Non-pigmented ciliary epithelial cell (primary cell): ENCODE results near the gene UQCRFS1.
"Not testable (repeated sequence)": the region's sequence is repeated elsewhere in the genome, so short reads cannot be mapped to it uniquely, and the experiment has no call there.

ENCODE experiments used
- DNase-seq: peaks from one replicate; pipeline ENCODE4 v3.0.0-alpha.2; 2010; ENCODE audit warnings: low read depth

Gene UQCRFS1

DNA sequence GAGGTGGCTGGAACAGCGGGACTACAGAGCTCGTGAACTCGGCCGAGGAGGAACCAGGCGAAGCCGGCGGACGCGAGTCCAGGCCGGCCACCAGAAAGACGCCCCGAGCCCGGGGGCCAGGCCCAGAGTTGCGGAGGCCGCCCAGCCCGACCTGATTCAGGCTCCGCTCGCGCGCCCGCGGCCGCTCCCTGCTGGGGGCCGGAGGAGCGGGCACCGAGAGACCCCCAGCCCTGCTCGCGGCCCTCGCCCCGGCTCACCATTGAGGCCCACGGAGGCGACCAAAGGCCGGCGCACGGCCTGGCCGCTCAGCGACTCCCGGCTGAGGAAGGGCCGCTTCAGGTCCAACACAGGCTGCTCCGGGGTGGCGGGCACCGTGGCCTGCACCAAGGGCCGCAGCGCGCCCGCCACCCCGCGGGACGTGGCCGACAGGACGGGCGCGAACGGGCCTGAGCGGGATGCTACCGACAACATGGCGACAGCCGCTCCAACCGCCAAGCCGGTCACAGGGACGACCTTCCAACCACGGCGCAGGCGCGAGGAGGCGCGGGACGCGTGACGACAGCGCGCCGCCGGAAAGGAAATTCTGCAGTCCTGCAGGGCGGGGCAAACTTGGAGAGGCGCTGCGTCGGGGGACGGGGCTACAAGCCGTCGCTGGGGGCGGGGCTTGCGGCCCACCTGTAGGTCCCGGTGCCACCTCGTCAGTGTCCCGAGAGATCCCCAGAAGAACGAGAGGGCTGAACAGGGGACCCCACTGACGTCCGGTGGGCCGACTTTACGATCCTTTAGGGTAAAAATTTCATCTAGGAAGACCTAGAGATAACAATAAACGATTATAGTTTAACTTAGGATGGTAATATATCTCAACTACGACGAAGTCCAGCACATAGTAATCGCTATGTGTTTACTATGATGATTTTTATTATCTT, at the start of gene UQCRFS1:
Gene UQCRFS1, minus strand, starts transcription at position 504 of the 926 bp plus-strand sequence. Its CDS starts 33 bp downstream, at position 471.
- DNase-seq, result peak; percentile 45

DNA sequence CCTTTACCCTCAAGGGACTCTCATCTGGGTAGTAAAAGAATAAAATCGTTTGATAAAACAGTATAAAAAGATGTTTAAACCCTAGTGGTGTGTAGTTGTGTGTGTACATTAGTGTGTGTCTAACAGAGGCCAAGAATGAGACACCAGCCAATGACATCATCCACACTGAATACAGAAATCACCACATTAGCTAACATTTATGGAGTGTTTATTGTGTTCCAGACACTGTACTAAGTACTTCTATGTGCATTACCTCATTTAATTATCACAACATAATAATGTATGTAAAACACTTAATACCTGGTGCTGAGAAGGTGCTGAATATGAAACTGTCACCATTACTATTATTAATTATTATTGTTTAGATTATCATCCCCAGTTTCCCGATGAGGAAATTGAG, 49.1 kb upstream of the UQCRFS1 start:
- no peak for DNase-seq

DNA sequence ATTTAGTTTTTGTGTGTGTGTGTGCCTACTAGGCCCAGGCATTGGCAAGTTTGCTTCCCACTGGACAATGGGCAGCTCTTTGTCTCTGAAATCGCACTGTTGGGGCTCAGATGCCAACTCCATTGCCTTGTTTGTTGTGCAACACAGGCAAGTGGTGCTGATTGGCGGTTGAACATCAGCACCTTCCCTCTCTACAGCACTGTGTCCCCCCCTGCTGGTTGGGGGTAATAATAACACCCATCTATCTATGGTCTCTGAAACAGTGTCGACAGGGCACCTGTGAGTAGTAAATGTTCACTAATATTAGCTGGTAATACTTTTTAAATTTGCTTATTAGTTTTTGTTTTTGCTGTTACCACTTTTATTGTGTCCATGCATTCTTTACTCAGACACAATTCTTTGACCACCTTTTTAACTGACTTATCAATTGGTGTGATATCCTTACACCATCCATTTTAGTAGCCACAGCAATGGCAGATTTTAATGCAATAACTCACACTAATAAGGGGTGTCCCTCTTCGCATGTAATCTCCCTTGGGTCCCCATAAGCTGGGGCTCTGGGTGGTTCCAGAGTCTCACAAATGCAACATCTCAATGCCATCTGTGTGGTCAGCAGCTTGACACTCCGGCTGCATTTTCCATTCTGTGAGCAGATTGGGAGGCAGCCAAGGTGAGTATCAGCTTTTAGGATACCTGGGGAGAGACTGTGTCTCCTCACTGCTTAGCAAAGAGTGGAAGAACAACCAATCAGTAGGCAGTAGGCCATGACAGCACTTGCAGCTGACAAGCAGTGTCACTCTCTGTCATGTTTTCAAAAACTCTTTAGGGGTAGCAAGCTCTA, 47.7 kb upstream of the UQCRFS1 start:
- no peak for DNase-seq

DNA sequence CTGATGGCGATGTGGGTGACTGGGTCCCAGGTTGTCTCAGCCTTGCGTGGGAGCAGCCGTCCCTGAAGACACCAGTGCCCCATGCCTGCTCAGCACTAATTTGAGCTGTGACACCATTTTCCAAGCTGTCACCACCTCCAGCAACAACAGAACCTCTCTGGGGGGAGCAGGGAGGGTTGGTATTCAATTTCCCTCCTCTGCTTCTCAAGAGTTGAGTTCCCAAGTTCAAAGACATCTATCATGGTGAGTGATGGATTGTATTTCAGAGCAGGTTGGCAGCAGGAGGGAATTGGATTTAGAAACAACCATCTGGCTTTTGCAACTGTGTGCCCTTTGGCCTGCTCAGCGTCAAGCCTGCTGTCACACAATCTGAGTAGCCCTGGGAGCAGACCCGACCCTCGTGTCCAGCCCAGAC, 46.9 kb upstream of the UQCRFS1 start:
- DNase-seq, result no peak

GRCh38 chr19:29259153-29259552, 46.2 kb upstream of the UQCRFS1 start:
- no peak for DNase-seq

DNA sequence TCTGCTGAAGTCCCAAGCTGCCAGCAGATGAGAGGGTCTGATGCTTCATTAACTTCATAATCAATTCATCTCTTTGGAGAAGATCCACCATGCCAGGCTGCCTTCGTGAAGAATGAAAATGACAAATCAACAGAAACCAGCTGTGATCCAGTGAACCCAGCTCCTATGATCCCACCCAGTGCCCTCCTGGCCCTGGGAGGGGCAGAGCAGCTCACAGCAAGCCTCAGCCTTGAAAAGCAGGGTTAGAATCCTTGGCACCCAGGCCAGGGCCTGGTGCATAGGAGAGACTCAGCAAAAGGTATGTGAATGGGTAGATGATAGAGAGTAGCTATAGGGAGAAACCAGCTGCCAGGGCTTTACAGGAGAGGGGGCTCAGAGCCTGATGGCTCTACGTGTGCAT, 43.6 kb upstream of the UQCRFS1 start:
- DNase-seq, result no peak

DNA sequence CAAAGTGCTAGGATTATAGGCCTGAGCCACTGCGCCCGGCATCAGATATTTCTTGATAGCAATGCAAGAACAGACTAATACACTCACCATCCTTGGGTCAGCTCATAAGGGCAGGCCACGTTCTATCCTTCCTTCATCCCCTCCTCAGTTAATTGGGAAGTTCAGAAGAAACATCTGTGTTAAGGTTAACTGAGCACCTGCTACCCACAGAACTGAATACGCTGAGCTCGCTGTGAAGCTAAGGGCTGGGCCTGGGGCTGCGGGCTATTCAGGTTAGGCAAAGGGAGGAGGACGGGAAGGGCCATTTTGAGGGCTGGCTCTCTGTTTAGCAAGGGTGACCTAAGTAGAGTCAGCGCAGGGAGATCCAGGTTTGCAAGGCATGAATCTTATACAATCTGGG, 43.0 kb upstream of the UQCRFS1 start:
- no peak for DNase-seq

GRCh38 chr19:29255006-29255405, 42.1 kb upstream of the UQCRFS1 start:
- no peak for DNase-seq

DNA sequence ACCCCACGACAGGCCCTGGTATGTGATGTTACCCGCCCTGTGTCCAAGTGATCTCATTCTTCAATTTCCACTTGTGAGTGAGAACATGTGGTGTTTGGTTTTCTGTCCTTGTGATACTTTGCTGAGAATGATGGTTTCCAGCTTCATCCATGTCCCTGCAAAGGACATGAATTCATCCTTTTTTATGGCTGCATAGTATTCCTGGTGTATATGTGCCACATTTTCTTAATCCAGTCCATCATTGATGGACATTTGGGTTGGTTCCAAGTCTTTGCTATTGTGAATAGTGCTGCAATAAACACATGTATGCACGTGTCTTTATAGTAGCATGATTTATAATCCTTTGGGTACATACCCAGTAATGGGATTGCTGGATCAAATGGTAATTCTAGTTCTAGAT, 36.8 kb upstream of the UQCRFS1 start:
- not testable (repeated sequence) for DNase-seq

DNA sequence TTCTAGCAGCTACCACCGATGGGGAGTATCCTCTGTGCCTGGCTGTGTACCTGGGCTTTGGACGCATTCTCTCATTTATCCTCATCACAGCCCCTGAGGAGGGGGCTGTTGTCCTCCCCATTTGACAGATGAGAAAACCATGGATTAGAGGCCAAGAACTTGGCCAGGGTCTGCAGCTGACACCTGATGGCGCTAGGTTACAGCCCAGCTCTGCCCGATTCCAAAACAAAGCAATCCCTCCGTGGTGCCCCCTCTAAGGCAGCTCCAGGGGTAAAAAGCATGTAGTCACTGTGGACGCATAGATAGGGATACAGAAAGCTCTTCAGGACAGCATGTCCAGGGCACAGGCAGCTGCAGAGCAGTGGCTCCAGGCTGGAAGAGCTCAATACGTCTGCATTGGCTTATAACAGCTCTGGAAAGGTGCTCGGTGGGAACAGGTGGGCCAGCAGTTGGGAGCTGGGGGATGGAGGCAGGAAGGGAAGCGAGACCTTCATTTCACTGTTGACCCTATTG, 35.4 kb upstream of the UQCRFS1 start:
- no peak for DNase-seq

DNA sequence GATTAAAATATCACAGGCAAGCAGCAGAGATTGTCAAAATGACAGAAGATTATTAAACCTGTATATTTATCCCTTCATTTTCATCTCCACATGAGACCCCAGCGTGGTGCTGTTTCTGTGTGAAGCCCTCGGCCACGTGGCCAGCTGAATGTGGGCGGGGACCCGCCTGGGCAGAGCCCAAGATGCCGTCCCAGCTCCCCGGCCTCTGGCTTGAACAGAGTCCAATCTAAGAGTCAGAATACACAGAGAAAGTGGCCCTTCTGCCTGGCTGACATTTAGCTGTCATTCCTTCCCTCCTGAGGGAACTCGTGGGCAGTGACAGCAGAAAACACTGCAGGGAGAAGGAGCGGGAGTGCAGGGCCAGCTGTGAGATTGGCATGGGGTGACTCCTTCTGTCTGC, 34.9 kb upstream of the UQCRFS1 start:
- DNase-seq, result no peak

DNA sequence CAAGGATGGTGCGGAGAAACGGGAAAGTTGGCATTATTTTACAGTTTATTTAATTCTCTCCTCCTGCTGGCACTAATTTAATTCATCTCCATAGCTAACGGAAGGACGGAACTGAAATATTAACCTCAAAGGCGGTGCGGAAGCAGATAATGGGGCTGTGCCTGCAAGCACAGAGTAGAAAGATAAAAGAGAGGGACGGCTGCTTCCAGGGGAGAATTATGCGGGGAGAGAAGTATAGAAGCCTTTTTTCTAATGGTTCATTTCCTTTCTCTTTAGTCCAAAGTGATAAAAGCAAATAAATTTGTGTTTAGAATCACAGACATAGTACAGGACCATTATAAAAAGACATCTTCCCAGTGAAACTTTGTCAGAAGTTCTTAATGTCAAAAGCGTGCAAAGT, 34.5 kb upstream of the UQCRFS1 start:
- DNase-seq, result no peak

DNA sequence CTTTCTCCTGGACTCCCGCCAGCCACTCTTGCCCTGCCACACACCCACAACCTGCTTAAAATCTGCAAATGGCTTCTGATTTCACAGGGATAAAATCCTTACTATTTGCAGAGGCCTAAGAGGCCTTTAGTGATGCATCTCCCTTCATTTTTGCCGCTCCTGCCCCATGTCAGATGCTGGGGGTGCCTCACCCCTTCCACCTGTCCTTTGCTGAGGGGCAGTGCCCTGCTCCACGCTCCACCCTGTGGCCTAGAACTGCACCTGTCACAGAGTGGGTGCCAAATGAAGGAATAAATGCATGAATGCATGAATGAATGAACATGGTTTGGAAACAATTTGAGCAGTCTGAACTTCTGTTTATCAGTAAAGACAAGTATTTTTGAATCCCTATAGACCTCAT, 34.1 kb upstream of the UQCRFS1 start:
- DNase-seq, result no peak

- no peak for DNase-seq
Measured at GRCh38 chr19:29245215-29245614, 32.3 kb upstream of the UQCRFS1 start.

DNA sequence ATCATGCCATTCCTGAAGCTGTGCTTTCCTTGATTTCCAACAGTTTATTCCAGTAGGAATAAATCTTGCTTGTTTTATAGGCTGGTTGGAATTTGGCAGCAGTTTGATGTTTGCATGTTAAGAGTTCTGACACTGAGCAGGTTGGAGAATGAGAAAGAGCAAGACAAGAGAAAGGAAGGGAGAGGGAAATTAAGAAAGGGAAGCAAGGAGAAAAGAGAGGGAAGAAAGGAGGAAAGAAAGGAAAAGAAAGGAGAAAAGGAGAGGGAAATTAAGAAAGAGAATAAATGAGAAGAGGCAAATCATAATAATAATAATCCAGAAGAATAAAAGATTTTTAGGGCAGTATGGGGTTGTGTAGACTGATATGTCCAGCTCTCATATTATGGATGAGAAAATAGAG, 28.4 kb upstream of the UQCRFS1 start:
- no peak for DNase-seq

DNA sequence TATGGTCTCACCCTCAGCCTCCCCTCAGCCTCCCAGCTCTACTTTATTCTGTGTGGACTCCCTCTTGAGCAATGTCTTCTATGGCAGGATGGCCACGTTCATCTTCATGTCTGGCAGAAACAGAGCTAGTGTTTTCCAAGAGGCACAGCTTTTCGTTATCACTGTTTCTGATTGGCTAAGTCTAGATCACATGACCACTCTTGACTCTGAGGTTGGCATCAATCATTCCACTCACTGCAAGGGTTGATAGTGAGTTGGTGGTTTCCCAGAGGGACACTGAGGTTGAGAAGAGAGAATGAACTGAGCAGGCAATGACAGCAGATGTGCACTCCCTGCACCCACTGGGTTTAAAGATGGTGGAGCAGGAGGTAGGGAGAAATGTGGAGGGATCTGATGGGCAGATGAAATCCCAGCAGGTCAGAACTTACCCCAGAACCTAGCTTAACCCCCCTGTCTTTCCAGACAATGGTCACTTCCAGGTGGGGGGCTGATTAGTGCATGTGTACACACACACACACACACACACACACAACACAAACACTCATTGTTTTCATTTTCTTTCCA, 26.3 kb upstream of the UQCRFS1 start:
- no peak for DNase-seq

GRCh38 chr19:29233591-29233990, 20.6 kb upstream of the UQCRFS1 start:
- DNase-seq, result no peak

DNA sequence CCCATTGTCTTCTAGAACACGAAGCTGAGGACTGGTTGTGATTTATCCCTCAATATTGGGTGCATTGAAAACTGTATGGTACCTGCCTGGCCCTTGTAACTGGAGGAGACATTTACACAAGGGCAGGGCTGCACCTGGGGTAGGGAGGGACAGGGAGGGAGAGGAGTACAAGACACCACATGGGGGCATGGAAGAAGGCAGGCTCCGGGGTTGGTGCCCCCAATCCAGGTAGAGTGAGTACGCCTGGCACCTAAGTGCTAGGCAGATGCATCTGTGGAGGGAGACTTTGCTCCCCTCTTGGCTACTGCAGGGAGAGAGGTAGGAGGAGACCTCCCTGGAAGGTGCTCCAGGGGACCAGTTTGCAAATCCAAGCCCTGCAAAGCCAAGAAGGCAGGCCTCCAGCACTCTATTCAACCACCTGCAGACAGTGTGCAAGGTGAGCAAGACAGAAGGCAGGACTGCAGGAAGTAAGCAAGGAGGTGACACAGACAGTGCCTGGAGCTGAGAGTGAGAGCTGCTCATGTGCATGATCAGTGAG, 19.4 kb upstream of the UQCRFS1 start:
- no peak for DNase-seq

- DNase-seq, result not testable (repeated sequence)
Measured at GRCh38 chr19:29231306-29231705, 18.4 kb upstream of the UQCRFS1 start.

DNA sequence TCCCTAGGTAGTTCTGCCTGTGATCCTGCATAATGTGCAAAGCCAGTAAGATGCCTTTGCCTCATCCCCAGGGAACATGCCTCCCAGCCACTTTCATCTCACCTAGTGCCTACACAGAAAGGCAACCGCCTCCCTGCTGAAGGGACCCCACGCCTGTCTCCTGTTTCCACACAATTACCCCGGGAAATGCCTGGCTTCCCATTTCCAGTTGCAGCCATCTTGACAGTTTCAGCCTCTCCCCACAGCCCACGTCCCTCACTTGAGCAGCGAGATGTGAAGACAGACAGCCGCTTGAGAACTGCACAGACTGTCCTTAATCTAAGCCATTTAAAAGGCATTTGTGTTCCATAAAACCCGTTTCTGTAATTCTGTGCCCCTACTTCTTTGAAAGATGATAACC, 4.7 kb upstream of the UQCRFS1 start:
- DNase-seq, result no peak

DNA sequence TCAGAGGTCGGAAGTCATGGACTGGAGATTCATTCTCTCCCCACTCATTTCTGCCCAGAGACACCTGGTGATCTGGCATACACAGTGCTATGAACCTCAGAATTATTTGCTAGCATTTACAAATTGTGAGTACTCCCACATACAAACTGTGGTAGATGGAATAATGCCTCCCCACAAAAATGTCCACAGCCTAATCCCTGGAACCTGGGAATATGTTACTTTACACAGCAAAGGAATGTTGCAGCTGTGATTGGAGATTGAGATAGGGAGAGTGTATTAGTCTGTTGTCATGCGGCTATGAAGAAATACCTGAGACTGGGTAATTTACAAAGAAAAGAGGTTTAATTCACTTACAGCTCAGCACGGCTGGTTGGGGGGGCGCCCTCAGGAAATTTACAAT, 3.1 kb upstream of the UQCRFS1 start:
- DNase-seq, result no peak

GRCh38 chr19:29215322-29215845, 2.4 kb upstream of the UQCRFS1 start:
- no peak for DNase-seq
